Measurements from ENCODE around the gene RYR2.

Gene RYR2

DNA sequence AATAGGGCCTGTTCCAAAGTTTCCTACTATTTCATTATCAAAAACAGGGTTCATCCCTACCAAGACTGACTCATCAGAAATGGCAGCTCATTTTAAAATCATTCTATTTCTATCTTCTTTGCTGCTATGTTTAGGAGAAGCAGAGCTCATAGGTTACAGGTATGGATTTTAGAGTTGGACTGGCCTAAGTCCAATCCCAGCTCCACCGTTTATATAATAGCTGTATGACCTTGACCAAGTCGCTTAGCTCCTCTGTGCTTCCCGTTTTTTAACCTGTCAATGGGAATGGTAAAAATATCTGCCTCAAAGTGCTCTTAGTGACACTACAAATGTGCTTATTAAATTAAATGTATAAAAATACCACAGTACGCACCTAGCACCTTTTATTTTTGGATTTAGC is 436.1 kb downstream of the RYR2 start:
- no peak for DNase-seq

DNA sequence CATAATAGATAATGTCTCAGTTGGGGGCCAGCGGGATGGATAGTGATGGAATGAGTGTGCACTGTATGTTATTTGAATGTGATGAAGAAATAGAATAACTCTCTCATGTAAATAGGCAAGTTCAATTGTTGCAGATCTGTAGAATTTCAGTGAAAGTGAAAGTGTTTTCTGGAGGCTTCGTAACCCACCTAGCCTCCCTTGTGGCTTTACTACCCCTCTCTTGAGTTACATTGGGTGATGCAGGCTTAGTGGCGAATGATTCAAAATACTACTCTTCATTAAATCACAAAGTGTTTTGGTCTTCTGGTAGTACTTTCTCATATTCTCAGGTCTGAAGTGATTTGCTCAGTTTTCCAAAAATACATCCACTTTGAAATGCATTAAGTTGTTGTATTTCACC is 436.9 kb downstream of the RYR2 start:
- no peak for DNase-seq

DNA sequence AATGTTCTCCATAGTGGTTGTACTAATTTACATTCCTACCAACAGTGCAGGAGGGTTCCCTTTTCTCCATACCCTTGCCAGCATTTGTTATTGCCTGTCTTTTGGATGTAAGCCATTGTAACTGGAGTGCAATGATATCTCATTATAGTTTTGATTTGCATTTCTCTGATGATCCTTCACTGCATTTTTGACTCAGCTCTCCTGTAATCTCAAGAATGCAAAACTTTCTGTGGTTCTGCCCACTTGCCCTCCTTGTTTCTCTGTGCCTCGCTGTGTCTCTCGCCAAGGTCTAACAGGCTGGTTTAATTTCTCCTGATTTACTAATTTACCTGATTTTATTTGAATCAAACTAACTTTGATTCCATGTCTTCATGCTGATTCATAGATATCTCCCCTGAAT is 440.8 kb downstream of the RYR2 start:
- no peak for DNase-seq

DNA sequence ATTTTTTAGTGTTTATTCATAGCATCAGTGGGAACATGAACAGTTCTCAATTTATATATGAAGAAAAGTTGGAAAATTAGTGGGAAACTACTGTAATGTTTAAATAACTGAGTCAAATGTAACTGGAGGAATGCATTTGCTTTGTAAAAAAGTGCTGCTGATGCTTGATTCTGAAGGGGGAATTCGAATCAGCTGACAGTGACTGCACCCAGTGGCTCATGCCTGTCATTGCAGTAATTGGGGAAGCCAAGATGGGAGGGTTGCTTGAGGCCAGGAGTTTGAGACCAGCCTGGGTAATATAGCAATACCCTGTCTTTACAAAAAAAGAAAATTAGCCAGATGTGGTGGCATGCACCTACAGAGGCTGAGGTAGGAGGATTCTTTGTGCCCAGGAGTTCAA is 450.4 kb downstream of the RYR2 start:
- no peak for DNase-seq

- DNase-seq, result no peak
Observed at GRCh38 chr1:237500566-237500965, 458.6 kb downstream of the RYR2 start.

DNA sequence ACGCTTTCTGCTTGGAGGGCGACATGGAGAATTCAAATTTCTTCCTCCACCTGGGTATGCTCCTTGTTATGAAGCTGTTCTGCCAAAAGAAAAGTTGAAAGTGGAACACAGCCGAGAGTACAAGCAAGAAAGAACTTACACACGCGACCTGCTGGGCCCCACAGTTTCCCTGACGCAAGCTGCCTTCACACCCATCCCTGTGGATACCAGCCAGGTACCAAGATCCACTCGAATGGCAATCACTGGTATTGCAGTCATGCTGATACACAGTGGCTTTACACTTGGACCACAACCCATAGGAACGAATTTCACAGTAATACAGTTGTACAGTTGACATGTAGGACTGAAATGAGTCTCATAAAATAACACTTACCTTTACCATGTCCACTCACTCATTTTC is 461.3 kb downstream of the RYR2 start:
- DNase-seq, result no peak

- DNase-seq, result no peak
Observed at GRCh38 chr1:237507005-237507404, 465.0 kb downstream of the RYR2 start.

GRCh38 chr1:237509748-237510147 is 467.8 kb downstream of the RYR2 start:
- no peak for DNase-seq

DNA sequence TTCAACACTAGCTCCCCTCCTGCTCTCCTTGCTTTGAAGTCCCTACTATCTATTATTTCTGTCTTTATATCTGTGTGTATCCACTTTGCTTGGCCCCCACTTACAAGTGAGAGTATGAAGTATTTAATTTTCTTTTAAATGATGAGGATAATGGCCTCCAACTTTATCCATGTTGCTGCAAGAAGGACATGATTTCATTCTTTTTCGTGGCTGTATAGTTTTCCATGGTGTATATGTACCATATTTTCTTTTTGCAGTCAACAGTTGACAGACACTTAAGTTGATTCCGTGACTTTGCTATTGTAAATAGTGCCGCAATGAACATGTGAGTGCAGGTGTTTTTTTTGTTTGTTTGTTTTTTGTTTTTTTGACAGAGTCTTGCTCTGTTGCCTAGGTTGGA is 483.1 kb downstream of the RYR2 start:
- no peak for DNase-seq

DNA sequence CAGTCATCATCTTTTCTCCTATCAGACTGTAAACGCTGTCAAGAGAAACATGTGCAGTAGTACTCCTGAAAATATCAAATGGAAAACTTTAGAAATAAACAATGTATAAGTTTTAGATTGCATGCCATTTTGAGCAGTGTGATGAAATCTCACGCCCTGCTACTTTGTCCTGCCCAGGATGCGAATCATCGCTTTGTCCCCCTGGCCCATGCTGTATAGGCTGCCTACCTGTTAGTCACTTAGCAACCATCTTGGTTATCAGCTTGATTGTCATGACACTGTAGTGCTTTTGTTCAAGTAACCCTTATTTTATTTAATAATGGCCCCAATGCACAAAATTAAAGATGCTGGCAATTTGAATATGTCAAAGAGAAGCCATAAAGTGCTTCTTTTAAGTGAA is 485.8 kb downstream of the RYR2 start:
- no peak for DNase-seq

DNA sequence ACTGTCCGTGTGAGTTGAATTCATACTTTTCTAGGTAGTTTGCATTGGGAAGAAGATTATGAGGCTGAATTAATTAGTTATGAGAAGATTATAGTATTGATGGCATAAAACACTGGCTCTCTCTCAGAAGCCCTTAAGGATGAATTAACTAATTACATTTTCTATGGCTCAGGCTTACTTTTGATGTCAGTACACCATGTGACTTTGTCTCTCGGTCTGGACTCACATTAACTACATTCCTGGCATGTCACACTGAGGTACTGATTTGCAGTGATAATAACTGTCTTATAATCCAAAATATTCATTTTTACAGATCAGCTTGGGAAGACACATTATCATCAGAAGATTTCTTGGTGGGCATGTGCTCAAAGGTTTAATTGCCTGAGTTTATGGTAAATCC is 486.6 kb downstream of the RYR2 start:
- DNase-seq, result no peak

- no peak for DNase-seq
Observed at GRCh38 chr1:237539055-237539454, 497.1 kb downstream of the RYR2 start.

GRCh38 chr1:237542525-237543418 is 500.8 kb downstream of the RYR2 start:
- DNase-seq, result no peak

GRCh38 chr1:237553078-237553477 is 511.1 kb downstream of the RYR2 start:
- DNase-seq, result no peak

DNA sequence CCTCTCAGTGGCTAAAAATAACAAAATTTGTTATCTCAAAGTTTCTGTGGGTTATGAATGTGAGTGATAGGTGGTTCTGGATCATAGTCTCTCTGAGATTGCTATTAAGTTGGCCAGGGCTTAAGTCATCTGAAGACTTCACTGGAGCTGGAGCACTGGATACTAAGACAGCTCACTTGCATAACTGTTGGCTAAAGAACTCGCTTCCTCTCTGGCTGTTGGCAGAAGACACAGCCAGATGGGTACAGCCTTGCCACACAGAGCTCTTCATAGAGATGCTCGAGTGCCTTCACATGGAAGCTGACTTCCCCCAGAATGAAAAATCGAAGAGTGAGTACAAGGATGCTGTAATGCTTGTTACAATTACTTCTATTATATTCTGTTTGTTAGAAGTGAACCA is 514.9 kb downstream of the RYR2 start:
- DNase-seq, result no peak

GRCh38 chr1:237562242-237562823 is 520.3 kb downstream of the RYR2 start:
- no peak for DNase-seq

GRCh38 chr1:237565236-237565635 is 523.3 kb downstream of the RYR2 start:
- DNase-seq, result no peak

DNA sequence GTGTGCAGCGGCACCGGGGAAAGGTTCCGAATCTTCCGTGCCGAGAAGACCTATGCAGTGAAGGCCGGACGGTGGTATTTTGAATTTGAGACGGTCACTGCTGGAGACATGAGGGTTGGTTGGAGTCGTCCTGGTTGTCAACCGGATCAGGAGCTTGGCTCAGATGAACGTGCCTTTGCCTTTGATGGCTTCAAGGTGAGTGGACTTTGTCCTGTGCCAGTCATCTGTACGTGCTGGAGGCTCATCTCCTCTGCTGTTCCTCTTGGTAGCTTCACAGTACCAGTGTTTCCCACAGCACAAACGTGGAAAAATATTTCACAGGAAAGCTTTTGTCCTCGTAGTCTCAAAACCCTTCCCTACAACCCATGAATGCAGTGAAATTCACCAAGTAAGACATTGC is 524.6 kb downstream of the RYR2 start:
- no peak for DNase-seq

- DNase-seq, result no peak
Observed at GRCh38 chr1:237568955-237569354, 527.0 kb downstream of the RYR2 start.

DNA sequence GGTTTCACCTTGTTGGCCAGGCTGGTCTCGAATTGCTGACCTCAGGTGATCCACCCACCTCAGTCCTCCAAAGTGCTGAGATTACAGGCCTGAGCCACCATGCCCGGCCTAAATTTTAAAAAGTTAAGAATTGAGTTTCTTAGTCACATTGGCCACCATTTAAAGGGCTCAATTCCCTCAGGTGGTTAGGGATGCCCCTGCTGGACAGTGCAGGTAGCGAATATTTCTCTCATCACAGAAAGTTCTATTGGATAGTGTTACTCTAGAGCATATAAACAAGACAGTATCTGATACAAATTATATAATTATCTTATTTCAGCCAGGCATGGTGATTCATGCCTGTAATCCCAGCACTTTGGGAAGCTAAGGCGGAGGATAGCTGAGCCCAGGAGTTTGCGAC is 528.5 kb downstream of the RYR2 start:
- DNase-seq, result no peak

- DNase-seq, result no peak
Observed at GRCh38 chr1:237574536-237574935, 532.6 kb downstream of the RYR2 start.

DNA sequence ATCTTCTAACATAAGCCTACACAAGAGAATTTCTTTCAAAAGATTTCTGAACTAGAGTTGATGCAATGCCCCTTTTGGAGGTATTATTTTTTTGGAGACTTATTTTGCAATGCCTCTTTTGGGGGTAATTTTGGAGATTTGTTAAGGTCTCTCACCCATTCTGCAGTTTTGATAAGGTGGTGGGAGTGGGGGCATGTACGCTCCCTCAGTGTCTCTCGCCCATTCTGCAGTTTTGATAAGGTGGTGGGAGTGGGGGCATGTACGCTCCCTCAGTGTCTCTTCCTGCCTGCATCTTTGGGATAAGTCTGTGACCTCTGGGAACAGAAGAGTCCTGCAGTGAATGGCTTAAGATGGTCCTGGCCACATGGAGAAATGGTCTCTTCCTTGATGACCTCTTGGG is 536.6 kb downstream of the RYR2 start:
- DNase-seq, result no peak

DNA sequence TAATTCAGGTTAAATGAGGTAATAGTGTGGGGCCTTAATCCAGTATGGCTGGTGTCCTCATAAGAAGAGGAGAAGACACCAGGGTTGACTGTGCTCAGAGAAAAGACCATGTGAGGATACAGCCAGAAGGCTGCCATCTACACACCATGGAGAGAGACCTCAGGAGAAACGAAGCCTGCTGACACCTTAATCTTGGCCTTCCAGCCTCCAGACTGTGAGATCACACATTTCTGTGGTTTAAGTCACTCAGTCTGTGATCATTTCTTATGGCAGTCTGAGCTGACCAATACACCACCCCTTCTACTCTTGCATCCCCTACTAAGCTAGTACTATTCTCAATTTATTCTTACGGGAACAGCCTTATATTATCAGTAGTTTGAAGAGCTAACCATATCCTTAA is 538.7 kb downstream of the RYR2 start:
- no peak for DNase-seq

DNA sequence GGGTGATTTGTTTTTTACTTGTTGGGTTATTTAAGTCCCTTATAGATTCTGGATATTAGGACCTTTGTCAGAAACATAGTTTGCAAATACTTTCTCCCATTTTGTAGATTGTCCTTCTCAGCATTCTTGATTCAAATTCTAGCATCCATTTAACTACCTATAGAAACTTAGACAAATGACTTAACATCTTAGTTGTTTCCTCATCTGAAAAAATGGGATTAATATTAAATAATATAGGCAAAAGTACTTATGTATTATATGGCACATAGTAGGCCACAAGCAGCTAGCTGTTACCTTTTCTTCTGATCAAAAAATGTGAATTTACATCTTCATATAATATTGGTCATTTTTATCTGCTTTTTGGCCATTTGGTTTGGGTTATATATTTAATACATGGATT is 541.3 kb downstream of the RYR2 start:
- DNase-seq, result no peak

DNA sequence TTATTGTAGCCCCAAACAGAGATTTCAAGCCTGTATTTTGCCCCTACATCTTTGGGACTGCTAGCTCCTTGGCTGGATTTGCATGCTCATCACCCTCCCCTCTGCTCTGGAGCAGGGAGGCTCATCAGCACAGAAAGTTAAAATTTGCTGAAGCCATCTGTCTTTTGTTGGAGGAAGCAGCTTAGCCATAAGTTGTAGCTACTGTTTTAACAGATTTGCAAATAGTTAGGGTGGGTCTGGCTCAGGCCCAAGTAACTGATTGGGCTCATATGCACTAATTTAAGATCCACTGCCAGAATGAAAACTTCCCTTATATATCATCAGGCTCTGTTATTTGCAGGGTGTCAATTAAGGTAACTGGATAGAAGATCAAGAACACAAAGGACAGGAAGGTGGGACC is 541.8 kb downstream of the RYR2 start:
- no peak for DNase-seq
